ENCODE results near the gene SYPL1. TPM values are rescaled to one million over a fixed set of nuclear protein-coding genes. Genes with fewer than 3 reads are reported as not detected.

SYPL1 gene
- total and polyA plus RNA-seq, 2 donors (not counting 3 experiments of a cell fraction or from before 2014, with no cell fraction given), result 59.8 to 67.1 TPM

DNA sequence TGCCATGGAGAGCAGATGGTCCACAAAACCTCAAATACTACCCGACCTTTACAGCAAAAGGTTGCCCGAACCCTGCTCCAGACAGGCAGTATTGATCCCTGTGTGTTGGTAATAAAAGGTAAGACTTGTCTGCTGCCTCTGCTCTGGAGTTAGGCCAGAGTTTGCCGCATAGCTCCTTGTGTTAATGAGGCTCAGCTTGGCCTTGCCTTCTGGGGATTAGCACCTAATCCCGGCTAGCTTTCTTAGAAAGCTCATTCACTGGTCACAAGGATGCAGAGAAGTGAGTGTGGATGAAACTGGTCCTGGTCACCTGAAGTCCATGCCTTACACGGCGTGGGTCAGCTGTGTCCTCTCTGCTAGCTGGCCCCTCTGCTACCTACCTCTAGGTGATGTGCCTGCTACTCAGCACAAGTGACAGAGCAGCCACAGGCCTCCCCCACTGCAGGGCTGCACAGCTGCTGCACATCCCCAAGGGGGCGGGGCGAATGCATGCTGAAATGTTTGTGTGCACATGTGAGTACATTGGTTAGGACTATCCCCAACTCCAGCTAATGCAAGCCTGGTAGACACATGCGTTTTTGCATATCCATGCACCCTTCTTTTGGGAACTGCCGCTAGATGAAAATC lies 31.7 kb upstream of the SYPL1 start:
- BruUV-seq (replicated peaks), result no TSS peak
- Histone ChIP-seq H3K36me3 (ENCODE audit: control insufficient read depth in 2 of 2, extremely low read depth in 1 of 2, insufficient read depth in 2 of 2, low read length in 2 of 2) (no peaks in the 10 kb centered on the region), H4K20me1 (replicated peaks; ENCODE audit: control insufficient read depth, extremely low read depth, insufficient read depth, low read length) (no peaks in the 10 kb centered on the region), H3K79me2 (ENCODE audit: control insufficient read depth, insufficient read depth, low read length) (no peaks in the 10 kb centered on the region), H3K9me3 (replicated peaks; ENCODE audit: control insufficient read depth, insufficient read depth, low read length) (no peaks in the 10 kb centered on the region), H3K4me1 (ENCODE audit: control insufficient read depth, extremely low read depth, insufficient read depth, low read length) (no peaks in the 10 kb centered on the region), H3K27me3 (ENCODE audit: control insufficient read depth in 2 of 2, insufficient read depth in 2 of 2, low read length in 2 of 2) (peaks cover 25 to 27% of the 10 kb centered on the region in 2 experiments), H2AFZ (ENCODE audit: low read depth, low read length) (no peak overlapping the region), H3K9me1 (replicated peaks; ENCODE audit: control insufficient read depth, extremely low read depth, insufficient read depth, low read length) (no peaks in the 10 kb centered on the region), H3K9ac (replicated peaks; ENCODE audit: extremely low read depth, insufficient read depth, low read length) (no peak overlapping the region), H3K4me3 (replicated peaks in 1 of 3; ENCODE audit: insufficient read depth in 1 of 3, low read depth in 1 of 3, low read length in 3 of 3) (no peak overlapping the region), H3K4me2 (ENCODE audit: insufficient read depth, low read length) (no peak overlapping the region), H3K27ac (ENCODE audit: insufficient read depth, low read depth, low read length) (no peak overlapping the region)
- FAIRE-seq, result no peak
- ChIA-PET POLR2A (no interaction called here), CTCF (interaction anchor here (1.1 to 3.9 kb wide), 3 partner anchors 9 to 72 kb away, joined by 3 to 20 read pairs (median 3); no protein-coding TSS in a partner anchor)
- no peak for DNase-seq (ENCODE audit: low read depth, low spot score)
- intact Hi-C loops (cut with micrococcal nuclease) (no loop called here), dilution Hi-C loops (cut with MboI; ENCODE audit: extremely low pct_ligation_motif_present, low sequenced_read_pairs) (no loop called here)
- TF ChIP-seq JUN (IDR thresholded peaks at IDR 0.05; ENCODE audit: borderline replicate concordance, insufficient read depth, insufficient read length, low read depth), result no peak
- TF ChIP-seq, protein P1, sequence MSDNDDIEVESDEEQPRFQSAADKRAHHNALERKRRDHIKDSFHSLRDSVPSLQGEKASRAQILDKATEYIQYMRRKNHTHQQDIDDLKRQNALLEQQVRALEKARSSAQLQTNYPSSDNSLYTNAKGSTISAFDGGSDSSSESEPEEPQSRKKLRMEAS (IDR thresholded peaks at IDR 0.05; ENCODE audit: insufficient read depth, insufficient read length), result no peak
- TF ChIP-seq, protein P2, sequence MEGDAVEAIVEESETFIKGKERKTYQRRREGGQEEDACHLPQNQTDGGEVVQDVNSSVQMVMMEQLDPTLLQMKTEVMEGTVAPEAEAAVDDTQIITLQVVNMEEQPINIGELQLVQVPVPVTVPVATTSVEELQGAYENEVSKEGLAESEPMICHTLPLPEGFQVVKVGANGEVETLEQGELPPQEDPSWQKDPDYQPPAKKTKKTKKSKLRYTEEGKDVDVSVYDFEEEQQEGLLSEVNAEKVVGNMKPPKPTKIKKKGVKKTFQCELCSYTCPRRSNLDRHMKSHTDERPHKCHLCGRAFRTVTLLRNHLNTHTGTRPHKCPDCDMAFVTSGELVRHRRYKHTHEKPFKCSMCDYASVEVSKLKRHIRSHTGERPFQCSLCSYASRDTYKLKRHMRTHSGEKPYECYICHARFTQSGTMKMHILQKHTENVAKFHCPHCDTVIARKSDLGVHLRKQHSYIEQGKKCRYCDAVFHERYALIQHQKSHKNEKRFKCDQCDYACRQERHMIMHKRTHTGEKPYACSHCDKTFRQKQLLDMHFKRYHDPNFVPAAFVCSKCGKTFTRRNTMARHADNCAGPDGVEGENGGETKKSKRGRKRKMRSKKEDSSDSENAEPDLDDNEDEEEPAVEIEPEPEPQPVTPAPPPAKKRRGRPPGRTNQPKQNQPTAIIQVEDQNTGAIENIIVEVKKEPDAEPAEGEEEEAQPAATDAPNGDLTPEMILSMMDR (IDR thresholded peaks at IDR 0.05; ENCODE audit: extremely low read depth in 1 of 2, insufficient read depth in 1 of 2, low read depth in 1 of 2, low read length in 2 of 2), result no peak
- no peak for TF ChIP-seq EZH2 (IDR thresholded peaks at IDR 0.05; ENCODE audit: borderline replicate concordance, low read depth, low read length, severe bottlenecking)
- TF ChIP-seq GATA2 (IDR thresholded peaks at IDR 0.05; ENCODE audit: insufficient read depth, insufficient read length, low read depth, low read length), result no peak
- no peak for TF ChIP-seq MYC (IDR thresholded peaks at IDR 0.05; ENCODE audit: low read depth, low read length)
- no peak for TF ChIP-seq POLR2AphosphoS5 (IDR thresholded peaks at IDR 0.05; ENCODE audit: insufficient read depth, low read depth, low read length)
- TF ChIP-seq FOS (IDR thresholded peaks at IDR 0.05; ENCODE audit: borderline replicate concordance, insufficient read depth, low read length), result no peak
- TF ChIP-seq POLR2A (IDR thresholded peaks at IDR 0.05; ENCODE audit: low read depth, low read length), result no peak

Data from endothelial cell of umbilical vein (primary cell).